ENCODE measurements around the gene ZMAT5.

Gene ZMAT5

GRCh38 chr22:29731058-29731850 lies 35.6 kb downstream of the ZMAT5 start:
- DNase-seq, result no peak

GRCh38 chr22:29729161-29729560 lies 37.6 kb downstream of the ZMAT5 start:
- no peak for DNase-seq

- DNase-seq, result no peak
Observed at GRCh38 chr22:29727131-29727523, 39.7 kb downstream of the ZMAT5 start.

- DNase-seq, result no peak
Observed at GRCh38 chr22:29726512-29727130, 40.2 kb downstream of the ZMAT5 start.

GRCh38 chr22:29726106-29726505 lies 40.7 kb downstream of the ZMAT5 start:
- DNase-seq, result no peak

GRCh38 chr22:29724843-29725242 lies 42.0 kb downstream of the ZMAT5 start:
- no peak for DNase-seq

GRCh38 chr22:29723766-29724165 lies 43.0 kb downstream of the ZMAT5 start:
- DNase-seq, result no peak

- DNase-seq, result no peak
Observed at GRCh38 chr22:29722587-29722986, 44.2 kb downstream of the ZMAT5 start.

- no peak for DNase-seq
Observed at GRCh38 chr22:29722151-29722550, 44.7 kb downstream of the ZMAT5 start.

- DNase-seq, result no peak
Observed at GRCh38 chr22:29720811-29721323, 45.9 kb downstream of the ZMAT5 start.

- DNase-seq, result no peak
Observed at GRCh38 chr22:29719899-29720645, 46.7 kb downstream of the ZMAT5 start, which contains the start of gene CABP7. TSS of gene CABP7 (plus strand) at chr22:29720003. CDS start at chr22:29720425, 422 bp downstream.

GRCh38 chr22:29718949-29719898 lies 47.6 kb downstream of the ZMAT5 start:
- no peak for DNase-seq

- DNase-seq, result no peak
Observed at GRCh38 chr22:29717789-29718188, 49.0 kb downstream of the ZMAT5 start.

GRCh38 chr22:29716814-29717545 lies 49.8 kb downstream of the ZMAT5 start:
- DNase-seq, result peak; percentile 63

- no peak for DNase-seq
Observed at GRCh38 chr22:29715705-29716104, 51.1 kb downstream of the ZMAT5 start.

- DNase-seq, result no peak
Observed at GRCh38 chr22:29715240-29715639, 51.6 kb downstream of the ZMAT5 start.

GRCh38 chr22:29713156-29713727 lies 53.6 kb downstream of the ZMAT5 start:
- no peak for DNase-seq

GRCh38 chr22:29712119-29712518 lies 54.7 kb downstream of the ZMAT5 start:
- no peak for DNase-seq

GRCh38 chr22:29710922-29711593 lies 55.7 kb downstream of the ZMAT5 start:
- DNase-seq, result no peak

GRCh38 chr22:29710193-29710592 lies 56.6 kb downstream of the ZMAT5 start:
- DNase-seq, result no peak

Data from right kidney (tissue), 1 donor.